Chondrocyte (in vitro differentiated cells): ENCODE results near the gene HYDIN. TPM values are rescaled to one million over a fixed set of nuclear protein-coding genes. Genes with fewer than 3 reads are reported as not detected.

ENCODE experiments used
- DNase-seq: peaks from one replicate; pipeline ENCODE4 v3.0.0; 2021; ENCODE audit warnings: mixed read lengths, low spot score
- H3K27ac Mint-ChIP-seq: one replicate; pipeline ENCODE4 v1.8.0; 2021; ENCODE audit warnings: mild to moderate bottlenecking, moderate library complexity, mixed read lengths; ENCODE audit not compliant: unreplicated experiment
- H3K27me3 Mint-ChIP-seq: 2 replicates; pipeline ENCODE4 v1.8.0; 2021; ENCODE audit warnings: low read depth, mixed read lengths
- H3K36me3 Mint-ChIP-seq: 2 replicates; pipeline ENCODE4 v1.8.0; 2021; ENCODE audit warnings: low read depth, mixed read lengths
- H3K4me1 Mint-ChIP-seq: 2 replicates; pipeline ENCODE4 v1.8.0; 2021; ENCODE audit warnings: low read depth, mild to moderate bottlenecking, mixed read lengths
- H3K4me3 Mint-ChIP-seq: one replicate; pipeline ENCODE4 v1.8.0; 2021; ENCODE audit warnings: mild to moderate bottlenecking, moderate library complexity, mixed read lengths; ENCODE audit not compliant: unreplicated experiment
- H3K9me3 Mint-ChIP-seq: 2 replicates; pipeline ENCODE4 v1.8.0; 2021; ENCODE audit warnings: low read depth, mixed read lengths
- total RNA-seq: library from RNA; stranded (reverse); gene quantifications from 3 replicates; pipeline ENCODE4 v1.2.1, GENCODE V29; 2021
- TF ChIP-seq, protein P1 (sequence below): fragments of 200-600 bp; sonication (generic); IDR thresholded peaks from 2 replicates; pipeline ENCODE4 v1.5.0; 2021; ENCODE audit warnings: antibody characterized with exemption, mild to moderate bottlenecking, moderate library complexity

The HYDIN gene
- total RNA-seq, 1 donor from 2014 or later, result not detected

DNA sequence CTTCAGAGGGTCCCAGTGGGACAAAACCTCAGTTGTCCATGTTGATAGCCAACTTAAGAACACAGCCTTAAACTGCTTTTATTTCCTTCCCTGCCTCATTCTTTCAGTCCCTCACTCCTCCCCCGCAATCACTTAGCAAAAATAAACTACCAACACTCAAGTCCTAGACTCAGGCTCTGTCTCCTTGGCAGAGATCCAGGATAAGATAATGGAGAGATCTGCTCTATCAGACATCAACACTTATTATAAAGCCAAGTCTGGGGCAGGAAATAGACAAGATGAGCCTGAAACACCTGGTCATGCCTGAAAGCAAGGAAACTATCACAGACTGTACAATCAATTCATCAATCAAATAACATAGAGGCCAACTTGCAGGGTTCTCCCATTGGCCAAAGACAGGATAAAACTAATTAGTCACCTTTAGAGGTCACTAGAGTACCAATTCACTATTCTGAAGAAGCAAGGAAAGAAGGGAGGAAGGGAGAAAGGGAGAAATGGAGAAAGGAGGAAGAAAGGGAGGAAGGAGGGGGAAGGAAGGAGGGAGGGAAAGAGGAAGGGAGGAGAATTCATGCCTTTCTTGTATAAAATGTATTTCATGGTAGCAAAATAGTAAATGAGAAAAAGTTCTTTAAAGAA is 15.7 kb downstream of the HYDIN start:
- TF ChIP-seq, protein P1, sequence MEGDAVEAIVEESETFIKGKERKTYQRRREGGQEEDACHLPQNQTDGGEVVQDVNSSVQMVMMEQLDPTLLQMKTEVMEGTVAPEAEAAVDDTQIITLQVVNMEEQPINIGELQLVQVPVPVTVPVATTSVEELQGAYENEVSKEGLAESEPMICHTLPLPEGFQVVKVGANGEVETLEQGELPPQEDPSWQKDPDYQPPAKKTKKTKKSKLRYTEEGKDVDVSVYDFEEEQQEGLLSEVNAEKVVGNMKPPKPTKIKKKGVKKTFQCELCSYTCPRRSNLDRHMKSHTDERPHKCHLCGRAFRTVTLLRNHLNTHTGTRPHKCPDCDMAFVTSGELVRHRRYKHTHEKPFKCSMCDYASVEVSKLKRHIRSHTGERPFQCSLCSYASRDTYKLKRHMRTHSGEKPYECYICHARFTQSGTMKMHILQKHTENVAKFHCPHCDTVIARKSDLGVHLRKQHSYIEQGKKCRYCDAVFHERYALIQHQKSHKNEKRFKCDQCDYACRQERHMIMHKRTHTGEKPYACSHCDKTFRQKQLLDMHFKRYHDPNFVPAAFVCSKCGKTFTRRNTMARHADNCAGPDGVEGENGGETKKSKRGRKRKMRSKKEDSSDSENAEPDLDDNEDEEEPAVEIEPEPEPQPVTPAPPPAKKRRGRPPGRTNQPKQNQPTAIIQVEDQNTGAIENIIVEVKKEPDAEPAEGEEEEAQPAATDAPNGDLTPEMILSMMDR, result peak; percentile 37
- H3K27me3 Mint-ChIP-seq, result peaks cover 13% of the 10 kb centered on the region
- H3K4me1 Mint-ChIP-seq, result no peaks in the 10 kb centered on the region
- H3K9me3 Mint-ChIP-seq, result peaks cover 2% of the 10 kb centered on the region
- no peaks in the 10 kb centered on the region for H3K36me3 Mint-ChIP-seq
- DNase-seq, result no peak
- H3K4me3 Mint-ChIP-seq, result no peak overlapping the region
- H3K27ac Mint-ChIP-seq, result no peak overlapping the region

DNA sequence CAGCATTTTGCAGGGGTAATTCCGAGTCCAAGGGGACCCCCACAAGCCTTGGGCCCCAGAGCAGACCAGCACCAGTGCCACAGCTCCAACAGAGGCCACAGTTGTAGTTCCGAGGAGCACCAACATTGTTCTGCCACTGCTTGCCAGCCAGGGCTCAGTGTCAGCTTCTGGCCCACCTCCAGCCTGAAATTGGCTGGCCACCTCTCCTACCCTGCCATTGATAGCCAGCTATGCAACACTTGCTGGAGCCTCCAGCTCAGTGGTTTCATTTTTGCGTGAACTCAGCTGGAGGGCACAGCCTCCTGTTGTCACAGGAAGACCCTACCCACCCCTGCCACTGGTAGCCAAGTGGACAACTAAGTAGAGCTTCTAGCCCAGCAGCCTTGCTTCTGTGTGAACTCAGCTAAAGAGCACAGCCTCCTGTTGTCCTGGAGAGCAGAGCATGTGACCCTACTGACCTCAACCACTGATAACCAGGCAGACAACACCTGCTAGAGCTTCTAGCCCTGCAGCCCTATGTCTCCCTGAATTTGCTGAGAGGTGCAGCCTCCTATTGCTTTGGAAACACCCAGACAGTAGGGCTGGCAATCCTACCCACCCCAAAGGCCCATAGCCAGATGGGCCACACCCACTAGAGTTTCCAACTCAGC is 24.9 kb downstream of the HYDIN start:
- Mint-ChIP-seq H3K4me1 (no peaks in the 10 kb centered on the region), H3K27ac (no peak overlapping the region), H3K9me3 (peaks cover 38% of the 10 kb centered on the region), H3K4me3 (no peak overlapping the region), H3K27me3 (no peaks in the 10 kb centered on the region), H3K36me3 (peaks cover 2% of the 10 kb centered on the region)
- TF ChIP-seq, protein P1, result no peak
- no peak for DNase-seq

DNA sequence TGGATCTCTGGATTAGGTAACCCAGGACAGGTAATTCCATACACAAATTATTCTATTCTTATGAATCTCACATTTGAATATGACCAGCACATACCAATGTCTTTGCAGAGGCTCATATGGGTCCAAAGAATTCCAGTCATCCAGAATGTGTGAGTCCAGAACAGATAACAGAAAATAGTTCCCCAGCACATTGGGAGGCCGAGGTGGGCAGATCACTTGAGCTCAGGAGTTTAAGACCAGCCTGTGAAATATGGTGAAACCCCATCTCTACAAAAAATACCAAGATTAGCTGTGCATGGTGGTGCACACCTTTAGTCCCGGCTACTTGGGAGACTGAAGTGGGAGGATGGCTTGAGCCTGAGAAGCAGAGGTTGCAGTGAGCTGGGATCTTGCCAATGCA is 26.9 kb downstream of the HYDIN start:
- Mint-ChIP-seq H3K4me3 (no peak overlapping the region), H3K27me3 (no peaks in the 10 kb centered on the region), H3K27ac (no peak overlapping the region), H3K9me3 (peaks cover 38% of the 10 kb centered on the region), H3K4me1 (no peaks in the 10 kb centered on the region), H3K36me3 (peaks cover 2% of the 10 kb centered on the region)
- TF ChIP-seq, protein P1, result no peak
- no peak for DNase-seq

DNA sequence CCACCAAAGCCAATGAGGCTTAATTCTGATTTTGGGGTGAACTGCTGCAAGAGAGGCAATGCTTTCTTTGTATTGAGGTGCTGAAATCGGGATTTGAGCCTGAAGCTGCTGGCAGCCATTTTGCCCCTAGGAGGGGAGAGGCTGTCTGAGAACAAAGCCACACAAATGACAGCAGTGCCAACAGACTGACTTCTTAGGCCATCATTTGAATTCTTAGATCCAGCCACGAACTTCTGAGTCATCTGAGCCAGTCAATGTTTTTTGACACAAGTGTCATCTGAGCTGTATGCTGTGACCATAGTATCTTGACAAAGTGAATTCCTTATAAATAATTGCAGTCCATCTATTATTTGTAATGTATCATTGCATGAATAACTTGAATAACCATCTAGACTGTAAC is 29.0 kb downstream of the HYDIN start:
- DNase-seq, result no peak
- Mint-ChIP-seq H3K9me3 (peaks cover 22% of the 10 kb centered on the region), H3K27ac (no peak overlapping the region), H3K4me1 (no peaks in the 10 kb centered on the region), H3K4me3 (no peak overlapping the region), H3K36me3 (no peaks in the 10 kb centered on the region), H3K27me3 (no peaks in the 10 kb centered on the region)
- TF ChIP-seq, protein P1, result no peak

DNA sequence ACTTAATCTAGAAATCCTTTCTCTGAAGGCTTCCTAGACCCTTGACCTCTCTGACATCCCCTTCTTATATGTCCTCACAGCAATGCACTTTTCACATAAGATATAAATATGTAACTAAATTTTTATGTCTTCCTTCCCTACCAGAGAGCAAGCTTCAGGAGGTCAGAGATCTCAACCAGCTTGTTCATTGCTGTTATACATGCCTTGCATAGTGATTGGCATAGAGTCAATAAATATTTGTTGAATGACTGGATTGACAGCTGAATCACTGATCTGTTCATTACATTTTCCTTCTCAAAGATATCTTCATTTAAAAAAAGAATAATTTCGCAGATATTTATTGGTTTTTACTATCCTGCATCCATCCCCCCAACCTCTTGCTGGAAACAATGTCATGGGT is 29.5 kb downstream of the HYDIN start:
- Mint-ChIP-seq H3K4me3 (no peak overlapping the region), H3K36me3 (no peaks in the 10 kb centered on the region), H3K4me1 (no peaks in the 10 kb centered on the region), H3K9me3 (peaks cover 17% of the 10 kb centered on the region), H3K27me3 (no peaks in the 10 kb centered on the region), H3K27ac (no peak overlapping the region)
- TF ChIP-seq, protein P1, result no peak
- DNase-seq, result no peak
